ENCODE data around the gene ERN1. TPM values are rescaled to one million over a fixed set of nuclear protein-coding genes. Genes with fewer than 3 reads are reported as not detected.

The ERN1 gene
- total and polyA plus RNA-seq, 2 donors (not counting 1 experiment from before 2014, with no cell fraction given) = 3.3 to 11.7 TPM

- Histone ChIP-seq H3K4me1 (ENCODE audit: control insufficient read depth, extremely low read depth, insufficient read depth, low read length) (no peaks in the 10 kb centered on the region), H4K20me1 (ENCODE audit: control insufficient read depth, extremely low read depth, insufficient read depth, low read length) (no peaks in the 10 kb centered on the region), H3K4me3 (replicated peaks in 1 of 4; ENCODE audit: control extremely low read depth in 1 of 4, insufficient read depth in 1 of 4, low read depth in 3 of 4, low read length in 4 of 4) (peak overlapping the region; percentile 54 to 84 (median 78)), H2AFZ (ENCODE audit: low read length) (peak overlapping the region; percentile 4), H3K27ac (ENCODE audit: insufficient read depth, low read length) (peak overlapping the region; percentile 83), H3K27me3 (ENCODE audit: control insufficient read depth, insufficient read depth, low read length) (no peaks in the 10 kb centered on the region), H3K36me3 (ENCODE audit: control insufficient read depth, insufficient read depth, low read length) (no peaks in the 10 kb centered on the region), H3K9ac (ENCODE audit: insufficient read depth, low read length) (peak overlapping the region; percentile 91), H3K79me2 (ENCODE audit: control insufficient read depth, insufficient read depth, low read length) (peaks cover 4% of the 10 kb centered on the region), H3K4me2 (ENCODE audit: extremely low read depth, insufficient read depth, low read length) (peak overlapping the region; percentile 86), H3K9me3 (ENCODE audit: control insufficient read depth, insufficient read depth, low read depth, low read length) (no peaks in the 10 kb centered on the region)
- peak; percentile 43 to 47 for DNase-seq (ENCODE audit: low read depth in 2 of 2)
- TF ChIP-seq, protein P1, sequence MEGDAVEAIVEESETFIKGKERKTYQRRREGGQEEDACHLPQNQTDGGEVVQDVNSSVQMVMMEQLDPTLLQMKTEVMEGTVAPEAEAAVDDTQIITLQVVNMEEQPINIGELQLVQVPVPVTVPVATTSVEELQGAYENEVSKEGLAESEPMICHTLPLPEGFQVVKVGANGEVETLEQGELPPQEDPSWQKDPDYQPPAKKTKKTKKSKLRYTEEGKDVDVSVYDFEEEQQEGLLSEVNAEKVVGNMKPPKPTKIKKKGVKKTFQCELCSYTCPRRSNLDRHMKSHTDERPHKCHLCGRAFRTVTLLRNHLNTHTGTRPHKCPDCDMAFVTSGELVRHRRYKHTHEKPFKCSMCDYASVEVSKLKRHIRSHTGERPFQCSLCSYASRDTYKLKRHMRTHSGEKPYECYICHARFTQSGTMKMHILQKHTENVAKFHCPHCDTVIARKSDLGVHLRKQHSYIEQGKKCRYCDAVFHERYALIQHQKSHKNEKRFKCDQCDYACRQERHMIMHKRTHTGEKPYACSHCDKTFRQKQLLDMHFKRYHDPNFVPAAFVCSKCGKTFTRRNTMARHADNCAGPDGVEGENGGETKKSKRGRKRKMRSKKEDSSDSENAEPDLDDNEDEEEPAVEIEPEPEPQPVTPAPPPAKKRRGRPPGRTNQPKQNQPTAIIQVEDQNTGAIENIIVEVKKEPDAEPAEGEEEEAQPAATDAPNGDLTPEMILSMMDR (conservative IDR thresholded peaks at IDR 0.05 in 1 of 2, IDR thresholded peaks at IDR 0.05 in 1 of 2; ENCODE audit: low read depth in 1 of 2, low read length in 2 of 2) = no peak
- no peak for TF ChIP-seq EZH2 (IDR thresholded peaks at IDR 0.05; ENCODE audit: low read length, missing control alignments)
Measured at GRCh38 chr17:64128787-64129514, 993 bp downstream of the ERN1 start.

DNA sequence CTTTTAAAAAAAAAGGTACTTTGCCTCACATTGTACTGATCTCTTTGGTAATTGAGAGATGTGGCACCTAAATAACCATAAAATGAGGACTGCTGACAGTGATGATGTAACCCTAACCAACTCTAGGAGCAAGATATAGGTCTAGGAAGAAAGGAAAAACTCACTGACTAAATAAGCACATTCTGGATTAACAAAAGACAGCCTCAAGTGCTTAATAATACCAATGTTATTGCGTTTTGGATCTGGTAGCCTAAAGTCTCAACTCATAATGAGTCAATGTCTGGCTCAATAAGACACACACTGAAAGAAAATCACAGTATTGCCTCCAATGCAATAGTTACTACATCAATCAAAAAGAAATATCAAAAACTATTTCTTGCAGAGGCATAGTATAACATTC lies 3.0 kb downstream of the ERN1 start:
- H3K9ac ChIP-seq (ENCODE audit: insufficient read depth, low read length) = no peak overlapping the region
- TF ChIP-seq EZH2 (IDR thresholded peaks at IDR 0.05; ENCODE audit: low read length, missing control alignments) = no peak
- TF ChIP-seq, protein P1 (conservative IDR thresholded peaks at IDR 0.05 in 1 of 2, IDR thresholded peaks at IDR 0.05 in 1 of 2; ENCODE audit: low read depth in 1 of 2, low read length in 2 of 2) = no peak
- no peaks in the 10 kb centered on the region for H3K36me3 ChIP-seq (ENCODE audit: control insufficient read depth, insufficient read depth, low read length)
- peak in 1 of 2 donors; percentile 70 for DNase-seq (ENCODE audit: low read depth in 2 of 2)
- no peak overlapping the region for H3K4me3 ChIP-seq (replicated peaks in 1 of 4; ENCODE audit: control extremely low read depth in 1 of 4, insufficient read depth in 1 of 4, low read depth in 3 of 4, low read length in 4 of 4)
- no peaks in the 10 kb centered on the region for H3K27me3 ChIP-seq (ENCODE audit: control insufficient read depth, insufficient read depth, low read length)
- H3K79me2 ChIP-seq (ENCODE audit: control insufficient read depth, insufficient read depth, low read length) = peaks cover 6% of the 10 kb centered on the region
- H4K20me1 ChIP-seq (ENCODE audit: control insufficient read depth, extremely low read depth, insufficient read depth, low read length) = no peaks in the 10 kb centered on the region
- H3K4me2 ChIP-seq (ENCODE audit: extremely low read depth, insufficient read depth, low read length) = no peak overlapping the region
- no peaks in the 10 kb centered on the region for H3K4me1 ChIP-seq (ENCODE audit: control insufficient read depth, extremely low read depth, insufficient read depth, low read length)
- no peaks in the 10 kb centered on the region for H3K9me3 ChIP-seq (ENCODE audit: control insufficient read depth, insufficient read depth, low read depth, low read length)
- no peak overlapping the region for H3K27ac ChIP-seq (ENCODE audit: insufficient read depth, low read length)
- H2AFZ ChIP-seq (ENCODE audit: low read length) = no peak overlapping the region

- no peak overlapping the region for H3K9ac ChIP-seq (ENCODE audit: insufficient read depth, low read length)
- no peaks in the 10 kb centered on the region for H3K4me1 ChIP-seq (ENCODE audit: control insufficient read depth, extremely low read depth, insufficient read depth, low read length)
- peak in 1 of 2 donors; percentile 20 for DNase-seq (ENCODE audit: low read depth in 2 of 2)
- TF ChIP-seq, protein P1 (conservative IDR thresholded peaks at IDR 0.05 in 1 of 2, IDR thresholded peaks at IDR 0.05 in 1 of 2; ENCODE audit: low read depth in 1 of 2, low read length in 2 of 2) = no peak
- no peak for TF ChIP-seq EZH2 (IDR thresholded peaks at IDR 0.05; ENCODE audit: low read length, missing control alignments)
- H4K20me1 ChIP-seq (ENCODE audit: control insufficient read depth, extremely low read depth, insufficient read depth, low read length) = no peaks in the 10 kb centered on the region
- peaks cover 6% of the 10 kb centered on the region for H3K79me2 ChIP-seq (ENCODE audit: control insufficient read depth, insufficient read depth, low read length)
- no peaks in the 10 kb centered on the region for H3K27me3 ChIP-seq (ENCODE audit: control insufficient read depth, insufficient read depth, low read length)
- no peak overlapping the region for H3K27ac ChIP-seq (ENCODE audit: insufficient read depth, low read length)
- H2AFZ ChIP-seq (ENCODE audit: low read length) = no peak overlapping the region
- H3K36me3 ChIP-seq (ENCODE audit: control insufficient read depth, insufficient read depth, low read length) = peaks cover 1% of the 10 kb centered on the region
- no peak overlapping the region for H3K4me2 ChIP-seq (ENCODE audit: extremely low read depth, insufficient read depth, low read length)
- no peaks in the 10 kb centered on the region for H3K9me3 ChIP-seq (ENCODE audit: control insufficient read depth, insufficient read depth, low read depth, low read length)
- no peak overlapping the region for H3K4me3 ChIP-seq (replicated peaks in 1 of 4; ENCODE audit: control extremely low read depth in 1 of 4, insufficient read depth in 1 of 4, low read depth in 3 of 4, low read length in 4 of 4)
Measured at GRCh38 chr17:64125937-64126336, 4.0 kb downstream of the ERN1 start.
